ENCODE measurements around the gene CNGB1.

CNGB1 gene

DNA sequence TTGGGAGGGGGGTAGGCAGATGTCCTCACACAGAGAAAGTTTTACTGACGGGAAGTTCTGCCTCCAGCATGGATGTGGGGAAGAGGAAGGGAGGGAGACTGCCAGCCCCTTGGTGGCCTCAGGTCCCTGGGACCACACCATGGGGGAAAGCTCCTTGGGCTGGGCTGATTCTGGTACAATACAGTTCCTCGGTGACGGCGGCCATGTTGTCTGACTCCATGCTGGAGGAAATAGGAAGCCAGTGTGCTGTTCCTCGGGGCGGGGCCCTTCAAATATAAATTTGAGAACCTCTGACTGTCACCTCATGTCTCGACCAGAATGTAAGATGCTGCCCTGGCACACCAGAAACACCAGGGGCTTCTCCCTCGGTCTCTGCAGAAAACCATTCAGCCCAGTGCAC lies 66.8 kb downstream of the CNGB1 start:
- CTCF ChIA-PET, result interaction anchor here (1.7 to 6.3 kb wide), 3 partner anchors 27 to 96 kb away, joined by 3 to 61 read pairs (median 11); partner anchors contain the start of genes USB1 and ZNF319
- Histone ChIP-seq H3K4me1 (ENCODE audit: control extremely low read depth in 1 of 4, control insufficient read depth in 4 of 4, insufficient read depth in 4 of 4, low read length in 3 of 4) (peaks cover 0 to 7% (median 2%) of the 10 kb centered on the region in 4 experiments), H3K27ac (ENCODE audit: insufficient read depth in 1 of 2, low read depth in 1 of 2, low read length in 2 of 2, poor library complexity in 1 of 2, severe bottlenecking in 2 of 2) (no peak overlapping the region), H3K27me3 (replicated peaks in 2 of 5; ENCODE audit: control insufficient read depth in 4 of 5, insufficient read depth in 5 of 5, low read length in 4 of 5) (peaks cover 0 to 2% (median 0%) of the 10 kb centered on the region in 5 experiments), H3K36me3 (ENCODE audit: control insufficient read depth in 4 of 4, insufficient read depth in 4 of 4, low read length in 3 of 4) (no peaks in the 10 kb centered on the region), H3K4me3 (ENCODE audit: control insufficient read depth in 1 of 7, extremely low read depth in 1 of 7, insufficient read depth in 4 of 7, low read depth in 2 of 7, low read length in 6 of 7) (no peak overlapping the region), H3K9me3 (ENCODE audit: control extremely low read depth in 1 of 5, control insufficient read depth in 4 of 5, insufficient read depth in 2 of 5, low read depth in 1 of 5, low read length in 4 of 5) (no peaks in the 10 kb centered on the region)
- no peak for DNase-seq
- POLR2A ChIA-PET, result no interaction called here
- WGBS (ENCODE audit: insufficient coverage), result 73% methylated on average over 8 of the region's 8 CpGs

DNA sequence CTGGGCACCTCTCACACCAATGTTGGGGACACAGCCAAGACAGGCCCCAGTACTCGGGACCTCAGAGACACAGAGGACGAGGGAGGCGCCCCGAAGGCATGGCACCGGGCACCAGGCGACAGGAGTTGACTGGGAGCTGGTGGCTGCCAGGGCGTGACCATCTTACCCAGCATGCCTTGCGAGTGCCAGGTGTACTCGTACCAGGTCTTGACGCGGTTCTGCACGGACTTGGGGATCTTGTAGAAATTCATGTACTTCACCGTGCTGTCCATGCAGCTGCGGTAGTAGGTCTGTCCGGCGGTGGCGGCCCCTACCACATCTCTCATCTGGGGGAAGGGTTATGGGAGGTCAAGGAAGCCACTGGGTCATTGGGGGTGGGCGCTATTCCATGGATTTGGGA lies 67.3 kb downstream of the CNGB1 start:
- Histone ChIP-seq H3K9me3 (ENCODE audit: control extremely low read depth in 1 of 5, control insufficient read depth in 4 of 5, insufficient read depth in 2 of 5, low read depth in 1 of 5, low read length in 4 of 5) (no peaks in the 10 kb centered on the region), H3K4me1 (ENCODE audit: control extremely low read depth in 1 of 4, control insufficient read depth in 4 of 4, insufficient read depth in 4 of 4, low read length in 3 of 4) (peaks cover 0 to 7% (median 2%) of the 10 kb centered on the region in 4 experiments), H3K36me3 (ENCODE audit: control insufficient read depth in 4 of 4, insufficient read depth in 4 of 4, low read length in 3 of 4) (no peaks in the 10 kb centered on the region), H3K4me3 (ENCODE audit: control insufficient read depth in 1 of 7, extremely low read depth in 1 of 7, insufficient read depth in 4 of 7, low read depth in 2 of 7, low read length in 6 of 7) (no peak overlapping the region), H3K27ac (ENCODE audit: insufficient read depth in 1 of 2, low read depth in 1 of 2, low read length in 2 of 2, poor library complexity in 1 of 2, severe bottlenecking in 2 of 2) (no peak overlapping the region), H3K27me3 (replicated peaks in 2 of 5; ENCODE audit: control insufficient read depth in 4 of 5, insufficient read depth in 5 of 5, low read length in 4 of 5) (peaks cover 0 to 2% (median 0%) of the 10 kb centered on the region in 5 experiments)
- CTCF ChIA-PET, result interaction anchor here (1.1 to 6.3 kb wide), 3 partner anchors 28 to 97 kb away, joined by 3 to 61 read pairs (median 11); partner anchors contain the start of genes USB1 and ZNF319
- WGBS (ENCODE audit: insufficient coverage), result 90% methylated on average over 16 of the region's 18 CpGs
- DNase-seq, result no peak
- POLR2A ChIA-PET, result no interaction called here

DNA sequence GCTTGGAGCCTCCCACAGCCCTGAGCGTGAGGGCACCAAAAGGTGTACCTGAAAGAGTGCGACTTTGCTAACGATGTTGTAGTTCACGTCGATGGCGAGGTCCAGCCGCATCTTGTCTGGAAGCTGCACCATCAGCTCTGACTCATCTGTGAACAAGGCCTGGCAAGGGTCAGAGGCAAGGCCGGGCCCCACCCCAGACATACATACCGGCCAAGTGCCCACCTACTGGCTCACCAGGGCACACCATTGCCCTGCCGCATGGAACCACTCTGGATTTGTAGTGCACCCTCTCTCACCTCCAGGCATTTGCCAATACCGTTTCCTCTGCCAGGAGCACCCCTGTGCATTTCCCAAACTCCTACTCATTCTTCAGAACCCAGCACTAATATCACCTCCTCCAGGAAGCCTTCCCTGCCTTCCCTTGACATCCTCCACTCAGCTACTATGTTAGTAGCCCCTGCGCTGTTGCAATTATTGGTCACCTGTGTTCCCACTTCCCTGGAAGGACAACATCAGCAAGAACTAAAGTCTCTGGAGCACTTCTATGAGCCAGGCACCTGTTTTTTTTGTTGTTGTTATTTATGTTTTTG lies 69.4 kb downstream of the CNGB1 start:
- Histone ChIP-seq H3K4me1 (ENCODE audit: control extremely low read depth in 1 of 4, control insufficient read depth in 4 of 4, insufficient read depth in 4 of 4, low read length in 3 of 4) (peaks cover 0 to 6% (median 2%) of the 10 kb centered on the region in 4 experiments), H3K4me3 (ENCODE audit: control insufficient read depth in 1 of 7, extremely low read depth in 1 of 7, insufficient read depth in 4 of 7, low read depth in 2 of 7, low read length in 6 of 7) (no peak overlapping the region), H3K36me3 (ENCODE audit: control insufficient read depth in 4 of 4, insufficient read depth in 4 of 4, low read length in 3 of 4) (no peaks in the 10 kb centered on the region), H3K27me3 (replicated peaks in 2 of 5; ENCODE audit: control insufficient read depth in 4 of 5, insufficient read depth in 5 of 5, low read length in 4 of 5) (no peaks in the 10 kb centered on the region), H3K27ac (ENCODE audit: insufficient read depth in 1 of 2, low read depth in 1 of 2, low read length in 2 of 2, poor library complexity in 1 of 2, severe bottlenecking in 2 of 2) (no peak overlapping the region), H3K9me3 (ENCODE audit: control extremely low read depth in 1 of 5, control insufficient read depth in 4 of 5, insufficient read depth in 2 of 5, low read depth in 1 of 5, low read length in 4 of 5) (no peaks in the 10 kb centered on the region)
- ChIA-PET POLR2A (no interaction called here), CTCF (interaction anchor here (1.0 to 4.3 kb wide), 10 partner anchors 10 to 109 kb away, joined by 3 to 32 read pairs (median 4); partner anchors contain the start of genes USB1 and ZNF319)
- WGBS (ENCODE audit: insufficient coverage), result 97% methylated on average over 10 of the region's 12 CpGs
- no peak for DNase-seq

DNA sequence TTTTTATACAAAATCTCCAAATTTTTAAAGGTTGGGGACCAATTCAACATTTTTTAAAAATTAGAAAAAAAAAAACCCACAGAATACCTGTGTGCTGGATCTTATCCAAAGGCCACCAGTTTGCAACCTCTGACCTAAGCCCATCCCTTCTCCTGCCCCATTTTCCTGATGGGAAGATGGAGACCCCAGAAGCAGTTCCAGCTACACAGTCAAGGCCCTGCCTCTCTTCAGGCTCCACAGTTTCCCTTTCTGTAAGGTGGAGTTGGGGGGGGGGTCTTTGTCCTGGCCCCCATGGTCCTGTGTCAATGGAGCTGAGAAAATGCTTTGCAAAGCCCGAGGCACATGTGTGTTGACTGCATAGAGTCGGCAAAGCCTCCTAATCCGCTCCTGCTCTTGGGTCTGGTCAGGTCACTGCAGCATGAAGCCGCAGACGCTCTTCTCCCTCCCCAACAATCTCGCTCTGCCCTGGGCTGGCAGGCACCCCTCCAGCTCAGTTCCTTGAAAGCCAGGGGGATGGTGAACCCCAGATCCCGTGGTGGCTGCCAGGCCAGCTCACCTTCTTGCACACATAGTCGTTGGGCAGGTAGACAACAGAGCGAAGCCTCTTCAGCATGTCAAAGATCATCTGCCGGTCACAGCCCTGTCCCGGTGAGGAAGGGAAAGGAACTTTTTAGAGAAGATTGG lies 70.0 kb downstream of the CNGB1 start:
- ChIA-PET CTCF (interaction anchor here (0.9 to 4.3 kb wide), 12 partner anchors 10 to 123 kb away, joined by 3 to 32 read pairs (median 4); partner anchors contain the start of genes USB1 and ZNF319), POLR2A (no interaction called here)
- Histone ChIP-seq H3K4me3 (ENCODE audit: control insufficient read depth in 1 of 7, extremely low read depth in 1 of 7, insufficient read depth in 4 of 7, low read depth in 2 of 7, low read length in 6 of 7) (no peak overlapping the region), H3K27ac (ENCODE audit: insufficient read depth in 1 of 2, low read depth in 1 of 2, low read length in 2 of 2, poor library complexity in 1 of 2, severe bottlenecking in 2 of 2) (no peak overlapping the region), H3K4me1 (ENCODE audit: control extremely low read depth in 1 of 4, control insufficient read depth in 4 of 4, insufficient read depth in 4 of 4, low read length in 3 of 4) (no peaks in the 10 kb centered on the region), H3K27me3 (replicated peaks in 2 of 5; ENCODE audit: control insufficient read depth in 4 of 5, insufficient read depth in 5 of 5, low read length in 4 of 5) (no peaks in the 10 kb centered on the region), H3K9me3 (ENCODE audit: control extremely low read depth in 1 of 5, control insufficient read depth in 4 of 5, insufficient read depth in 2 of 5, low read depth in 1 of 5, low read length in 4 of 5) (no peaks in the 10 kb centered on the region), H3K36me3 (ENCODE audit: control insufficient read depth in 4 of 4, insufficient read depth in 4 of 4, low read length in 3 of 4) (no peaks in the 10 kb centered on the region)
- no peak for DNase-seq
- WGBS (ENCODE audit: insufficient coverage), result 96% methylated on average over 11 of the region's 11 CpGs

DNA sequence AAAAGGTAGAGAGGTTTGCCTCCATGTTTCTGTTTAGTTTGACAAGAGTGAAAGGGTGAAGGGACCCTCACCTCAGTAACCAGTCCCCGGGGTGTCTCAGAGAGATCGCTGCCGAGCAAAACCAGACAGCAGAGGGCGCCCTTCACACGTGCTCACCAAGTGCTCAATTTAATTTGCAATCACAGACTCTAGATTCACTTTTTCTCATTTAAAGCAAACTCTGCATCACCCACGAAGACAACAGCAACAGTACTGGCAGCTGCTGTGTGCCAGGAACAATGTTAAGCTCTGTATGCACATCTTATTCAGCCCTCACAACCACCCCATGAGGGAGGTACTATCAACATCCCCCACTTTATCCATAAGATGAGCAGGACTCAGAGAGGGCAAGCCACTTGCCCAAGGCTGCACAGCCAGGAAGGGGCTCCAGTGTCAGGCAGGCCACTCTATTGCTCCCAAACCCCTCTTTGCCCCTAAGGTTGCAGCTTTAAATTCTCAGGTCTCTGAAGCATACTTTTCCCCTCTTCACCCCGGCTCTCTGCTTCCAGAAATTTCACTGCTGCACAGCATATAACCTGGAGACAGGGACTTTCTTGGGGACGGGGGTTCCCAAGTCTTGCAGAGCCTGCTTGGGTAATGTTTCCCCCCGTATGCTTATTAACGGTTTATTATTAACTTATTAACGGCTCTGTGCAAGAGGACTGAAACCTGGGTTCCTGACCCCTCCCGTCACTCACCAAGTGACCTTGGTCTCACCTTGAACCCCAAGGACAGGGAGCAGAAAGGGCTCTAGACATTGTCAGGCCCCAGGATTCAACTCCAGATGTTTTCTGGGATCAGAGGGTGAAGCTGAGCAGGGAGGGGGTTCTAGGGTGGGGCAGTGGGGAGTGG lies 70.9 kb downstream of the CNGB1 start:
- Histone ChIP-seq H3K4me1 (ENCODE audit: control extremely low read depth in 1 of 4, control insufficient read depth in 4 of 4, insufficient read depth in 4 of 4, low read length in 3 of 4) (no peaks in the 10 kb centered on the region), H3K4me3 (ENCODE audit: control insufficient read depth in 1 of 7, extremely low read depth in 1 of 7, insufficient read depth in 4 of 7, low read depth in 2 of 7, low read length in 6 of 7) (no peak overlapping the region), H3K27me3 (replicated peaks in 2 of 5; ENCODE audit: control insufficient read depth in 4 of 5, insufficient read depth in 5 of 5, low read length in 4 of 5) (no peaks in the 10 kb centered on the region), H3K27ac (ENCODE audit: insufficient read depth in 1 of 2, low read depth in 1 of 2, low read length in 2 of 2, poor library complexity in 1 of 2, severe bottlenecking in 2 of 2) (no peak overlapping the region), H3K9me3 (ENCODE audit: control extremely low read depth in 1 of 5, control insufficient read depth in 4 of 5, insufficient read depth in 2 of 5, low read depth in 1 of 5, low read length in 4 of 5) (no peaks in the 10 kb centered on the region), H3K36me3 (ENCODE audit: control insufficient read depth in 4 of 4, insufficient read depth in 4 of 4, low read length in 3 of 4) (no peaks in the 10 kb centered on the region)
- peak; percentile 81 to 87 (median 82) for DNase-seq
- 89% methylated on average over 6 of the region's 12 CpGs for WGBS (ENCODE audit: insufficient coverage)
- ChIA-PET CTCF (interaction anchor here (0.7 to 4.3 kb wide), 19 partner anchors 8 to 226 kb away, joined by 3 to 32 read pairs (median 3); partner anchors contain the start of genes USB1 and ZNF319), POLR2A (no interaction called here)

DNA sequence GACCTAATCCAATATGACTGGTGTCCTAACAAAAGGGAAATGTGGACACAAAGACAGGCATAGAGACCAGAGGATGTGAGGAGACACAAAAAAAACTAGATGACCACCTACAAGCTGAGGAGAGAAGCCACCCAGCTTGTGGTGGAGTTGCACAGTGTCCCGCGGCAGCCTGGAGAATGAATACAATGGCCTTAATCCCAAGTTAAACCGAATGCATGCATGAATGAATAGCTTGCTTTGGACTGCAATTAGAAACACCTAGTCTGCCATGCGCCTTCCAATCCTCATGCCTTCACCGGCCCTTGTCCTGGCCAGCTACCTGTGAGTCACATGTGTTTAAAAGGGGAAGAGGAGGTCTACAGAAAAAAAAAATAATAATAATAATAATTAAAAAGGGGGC lies 72.0 kb downstream of the CNGB1 start:
- Histone ChIP-seq H3K27me3 (replicated peaks in 2 of 5; ENCODE audit: control insufficient read depth in 4 of 5, insufficient read depth in 5 of 5, low read length in 4 of 5) (no peaks in the 10 kb centered on the region), H3K27ac (ENCODE audit: insufficient read depth in 1 of 2, low read depth in 1 of 2, low read length in 2 of 2, poor library complexity in 1 of 2, severe bottlenecking in 2 of 2) (no peak overlapping the region), H3K36me3 (ENCODE audit: control insufficient read depth in 4 of 4, insufficient read depth in 4 of 4, low read length in 3 of 4) (no peaks in the 10 kb centered on the region), H3K9me3 (ENCODE audit: control extremely low read depth in 1 of 5, control insufficient read depth in 4 of 5, insufficient read depth in 2 of 5, low read depth in 1 of 5, low read length in 4 of 5) (no peaks in the 10 kb centered on the region), H3K4me3 (ENCODE audit: control insufficient read depth in 1 of 7, extremely low read depth in 1 of 7, insufficient read depth in 4 of 7, low read depth in 2 of 7, low read length in 6 of 7) (no peak overlapping the region), H3K4me1 (ENCODE audit: control extremely low read depth in 1 of 4, control insufficient read depth in 4 of 4, insufficient read depth in 4 of 4, low read length in 3 of 4) (peaks cover 0 to 5% (median under 1%) of the 10 kb centered on the region in 4 experiments)
- 100% methylated on average over 3 of the region's 5 CpGs for WGBS (ENCODE audit: insufficient coverage)
- ChIA-PET CTCF (interaction anchor here (0.9 to 4.3 kb wide), 15 partner anchors 8 to 323 kb away, joined by 3 to 32 read pairs (median 3); partner anchors contain the start of genes USB1 and ZNF319), POLR2A (no interaction called here)
- no peak for DNase-seq
